ENCODE data around the gene CDC123.

The CDC123 gene

DNA sequence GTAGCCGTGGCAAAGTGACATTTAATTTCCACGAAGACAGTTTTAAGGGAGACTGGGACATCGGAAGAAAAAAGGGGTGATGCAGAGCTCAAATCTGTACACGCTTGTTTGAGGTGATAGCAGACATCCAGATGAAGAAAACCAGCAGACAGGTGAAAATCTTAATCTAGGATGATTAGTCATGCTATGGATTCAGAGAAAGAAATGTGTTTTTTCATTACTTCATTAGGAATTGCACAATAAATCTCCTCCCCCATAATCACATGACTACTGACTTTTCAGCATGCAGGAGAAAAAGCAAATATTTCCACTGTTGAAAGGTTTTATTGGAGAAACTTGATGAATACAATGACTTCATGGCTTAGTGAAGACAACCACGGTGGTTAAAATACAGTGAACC lies 2.8 kb upstream of the CDC123 start:
- DNase-seq (ENCODE audit: extremely low read depth, low read depth) = no peak
- TF ChIP-seq, protein P1, sequence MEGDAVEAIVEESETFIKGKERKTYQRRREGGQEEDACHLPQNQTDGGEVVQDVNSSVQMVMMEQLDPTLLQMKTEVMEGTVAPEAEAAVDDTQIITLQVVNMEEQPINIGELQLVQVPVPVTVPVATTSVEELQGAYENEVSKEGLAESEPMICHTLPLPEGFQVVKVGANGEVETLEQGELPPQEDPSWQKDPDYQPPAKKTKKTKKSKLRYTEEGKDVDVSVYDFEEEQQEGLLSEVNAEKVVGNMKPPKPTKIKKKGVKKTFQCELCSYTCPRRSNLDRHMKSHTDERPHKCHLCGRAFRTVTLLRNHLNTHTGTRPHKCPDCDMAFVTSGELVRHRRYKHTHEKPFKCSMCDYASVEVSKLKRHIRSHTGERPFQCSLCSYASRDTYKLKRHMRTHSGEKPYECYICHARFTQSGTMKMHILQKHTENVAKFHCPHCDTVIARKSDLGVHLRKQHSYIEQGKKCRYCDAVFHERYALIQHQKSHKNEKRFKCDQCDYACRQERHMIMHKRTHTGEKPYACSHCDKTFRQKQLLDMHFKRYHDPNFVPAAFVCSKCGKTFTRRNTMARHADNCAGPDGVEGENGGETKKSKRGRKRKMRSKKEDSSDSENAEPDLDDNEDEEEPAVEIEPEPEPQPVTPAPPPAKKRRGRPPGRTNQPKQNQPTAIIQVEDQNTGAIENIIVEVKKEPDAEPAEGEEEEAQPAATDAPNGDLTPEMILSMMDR (IDR thresholded peaks at IDR 0.05; ENCODE audit: low read depth, low read length) = no peak

DNA sequence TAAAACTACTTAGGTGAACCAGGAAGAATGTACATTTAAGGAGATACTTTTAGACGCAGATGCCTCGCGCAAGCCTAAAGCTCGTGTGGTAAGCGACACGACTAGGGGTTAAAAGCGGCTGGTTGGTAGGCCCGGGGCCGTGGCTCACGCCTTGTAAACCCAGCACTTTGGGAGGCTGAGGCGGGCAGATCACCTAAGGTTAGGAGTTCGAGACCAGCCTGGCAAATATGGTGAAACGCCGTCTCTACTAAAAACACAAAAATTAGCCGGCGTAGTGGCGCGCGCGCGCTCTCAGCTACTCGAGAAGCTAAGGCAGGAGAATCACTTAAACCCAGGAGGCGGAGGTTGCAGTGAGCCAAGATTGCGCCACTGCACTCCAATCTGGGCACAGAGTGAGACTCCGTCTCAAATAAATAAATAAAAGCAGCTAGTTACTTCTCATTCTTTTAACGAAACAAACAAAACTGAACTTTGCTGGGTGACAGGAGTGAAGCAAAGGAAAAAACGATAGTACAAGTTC lies 1.2 kb upstream of the CDC123 start:
- TF ChIP-seq, protein P1 (IDR thresholded peaks at IDR 0.05; ENCODE audit: low read depth, low read length) = no peak
- no peak for DNase-seq (ENCODE audit: extremely low read depth, low read depth)

GRCh38 chr10:12195281-12195602 lies 746 bp upstream of the CDC123 start:
- no peak for DNase-seq (ENCODE audit: extremely low read depth, low read depth)
- TF ChIP-seq, protein P1 (IDR thresholded peaks at IDR 0.05; ENCODE audit: low read depth, low read length) = no peak

DNA sequence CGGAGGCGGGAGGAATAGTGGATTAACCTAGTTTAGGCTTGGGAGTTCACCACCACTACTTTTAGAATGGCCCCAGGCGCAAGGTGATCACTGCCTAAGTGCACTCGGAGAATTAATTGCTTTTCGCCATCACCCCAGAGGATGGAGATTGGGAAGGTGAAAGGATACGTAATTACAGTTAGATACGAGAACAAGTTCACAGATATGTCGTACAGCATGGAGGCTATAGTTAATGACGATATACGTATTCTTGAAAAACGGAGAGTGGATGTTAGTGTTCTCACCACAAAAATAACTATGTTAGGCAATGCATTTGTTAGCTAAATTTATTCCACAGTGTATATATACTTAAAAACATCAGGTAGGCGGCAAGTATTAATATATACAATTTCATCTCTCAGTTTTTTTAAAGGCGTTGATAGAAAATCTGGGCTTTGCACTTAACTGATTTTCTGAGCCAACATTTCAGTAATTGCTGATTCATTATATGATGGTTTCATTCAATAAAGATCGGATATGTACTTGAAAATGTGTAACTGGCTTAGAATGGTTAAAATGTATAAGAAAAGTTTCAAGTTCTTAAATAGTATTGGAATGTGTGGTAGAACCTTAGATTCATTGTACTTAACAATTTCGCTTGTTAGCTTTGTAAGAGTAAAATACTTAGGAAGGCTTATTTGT lies 683 bp downstream of the CDC123 start:
- no peak for DNase-seq (ENCODE audit: extremely low read depth, low read depth)
- TF ChIP-seq, protein P1 (IDR thresholded peaks at IDR 0.05; ENCODE audit: low read depth, low read length) = no peak

GRCh38 chr10:12198156-12198555 lies 2.2 kb downstream of the CDC123 start:
- TF ChIP-seq, protein P1 (IDR thresholded peaks at IDR 0.05; ENCODE audit: low read depth, low read length) = no peak
- no peak for DNase-seq (ENCODE audit: extremely low read depth, low read depth)

GRCh38 chr10:12200850-12201249 lies 4.9 kb downstream of the CDC123 start:
- TF ChIP-seq, protein P1 (IDR thresholded peaks at IDR 0.05; ENCODE audit: low read depth, low read length) = no peak
- DNase-seq (ENCODE audit: extremely low read depth, low read depth) = no peak

- no peak for DNase-seq (ENCODE audit: extremely low read depth, low read depth)
- TF ChIP-seq, protein P1 (IDR thresholded peaks at IDR 0.05; ENCODE audit: low read depth, low read length) = no peak
Observed at GRCh38 chr10:12201543-12201942, 5.6 kb downstream of the CDC123 start.

Data from AG09319 (cell line).